Transverse colon (tissue), 4 donors: ENCODE results near the gene SLC39A11. TPM values are rescaled to one million over a fixed set of nuclear protein-coding genes. Genes with fewer than 3 reads are reported as not detected.

Experiments used
- DNase-seq: peaks from one replicate; pipeline ENCODE4 v3.0.0-alpha.2; 2019
- H3K27ac ChIP-seq, 4 donors: fragments of 200-600 bp; sonication (generic); 2 replicates each; pipeline ENCODE4 v1.5.1; 2016 to 2018; ENCODE audit warnings: inconsistent platforms in 4 of 4
- H3K27me3 ChIP-seq: fragments of 200-600 bp; sonication (generic); 2 replicates; pipeline ENCODE4 v1.5.1; 2017; ENCODE audit warnings: inconsistent platforms
- H3K36me3 ChIP-seq, 4 donors: fragments of 200-600 bp; sonication (generic); 2 replicates each; pipeline ENCODE4 v1.5.1; 2017 to 2019; ENCODE audit warnings: inconsistent platforms in 4 of 4
- H3K4me1 ChIP-seq, 4 donors: fragments of 200-600 bp; sonication (generic); 2 replicates each; pipeline ENCODE4 v1.5.1; 2017 to 2020; ENCODE audit warnings: inconsistent platforms in 4 of 4
- H3K4me3 ChIP-seq, 4 donors: fragments of 200-600 bp; sonication (generic); 1 replicate in 1 of 4; 2 replicates in 3 of 4; pipeline versions ENCODE4 v1.5.1 to v1.6.1; 2017 to 2019; ENCODE audit warnings: inconsistent platforms in 4 of 4
- H3K9me3 ChIP-seq, 2 donors: fragments of 200-600 bp; sonication (generic); 2 replicates each; pipeline ENCODE4 v1.5.1; 2017 to 2019; ENCODE audit warnings: inconsistent platforms in 2 of 2
- CTCF ChIP-seq, 5 experiments: fragments of 200-600 bp in 3 of 5; fragments of 450-650 bp in 2 of 5; sonication (generic) in 3 of 5; IDR thresholded peaks; 1 replicate in 2 of 5; 2 replicates in 3 of 5; pipeline ENCODE4 v1.5.1; 2016 to 2017; ENCODE audit warnings: antibody characterized with exemption in 5 of 5, inconsistent platforms in 3 of 5, mild to moderate bottlenecking in 2 of 5, moderate library complexity in 1 of 5
- EP300 ChIP-seq: sonication (generic); formaldehyde crosslinking; IDR thresholded peaks from one replicate; pipeline ENCODE4 v1.6.1; 2017; ENCODE audit warnings: antibody characterized with exemption, low read depth
- POLR2A ChIP-seq: fragments of 450-650 bp; IDR thresholded peaks from one replicate; pipeline ENCODE4 v1.6.1; 2016; ENCODE audit warnings: antibody characterized with exemption, mild to moderate bottlenecking, moderate library complexity
- POLR2AphosphoS5 ChIP-seq, 3 donors: sonication (generic); formaldehyde crosslinking; IDR thresholded peaks; one replicate each; pipeline ENCODE4 v1.6.1; 2016; ENCODE audit warnings: antibody characterized with exemption in 3 of 3
- WGBS, 2 donors: methylation state at CpG; one replicate each; pipeline ENCODE4 v1.1.5; 2018; ENCODE audit warnings: low coverage in 1 of 2; 5-methylcytosine and 5-hydroxymethylcytosine counted together
- in situ Hi-C, 4 donors: fragments of 200-750 bp; cut with MboI; loops; one replicate each; pipeline versions ENCODE4 v1.15.0 to v1.15.1; 2017; ENCODE audit warnings: low sequenced_read_pairs in 3 of 4, low pct_ligation_motif_present in 1 of 4, low pct_unique_long_range_greater_than_20kb in 1 of 4
- intact Hi-C: fragments of 100-400 bp; cut with DNase I; formaldehyde crosslinking; loops from one replicate; pipeline ENCODE4 v1.15.1; 2023; ENCODE audit warnings: low total_unique reads
- total RNA-seq, 4 donors: library from RNA; depleted of rRNA; stranded (reverse); fragments of >200 nt; gene quantifications; one replicate each; pipeline ENCODE4 v1.1.0, GENCODE V29; 2016

Gene SLC39A11
- total RNA-seq, 4 donors from 2014 or later: 20.7 to 49.7 (median 33.3) TPM

GRCh38 chr17:72970797-72971196 lies 121.7 kb downstream of the SLC39A11 start:
- in situ Hi-C loops: loop anchor here in 1 of 4 donors (25.0 kb wide), 1 partner anchor 408 kb away; no protein-coding TSS in a partner anchor

GRCh38 chr17:72970246-72970645 lies 122.2 kb downstream of the SLC39A11 start:
- no peaks in the 10 kb centered on the region for H3K36me3 ChIP-seq
- 77 to 83% methylated on average over 5 of the region's 5 CpGs for WGBS, 2 donors
- in situ Hi-C loops (loop anchor here in 1 of 4 donors (25.0 kb wide), 1 partner anchor 408 kb away; no protein-coding TSS in a partner anchor), intact Hi-C loops (no loop called here)
- no peak for DNase-seq
- peaks cover 6% of the 10 kb centered on the region for H3K27me3 ChIP-seq
- TF ChIP-seq CTCF (IDR thresholded peaks at IDR 0.05) (no peak), EP300 (no peak), POLR2A (no peak), POLR2AphosphoS5 (IDR thresholded peaks at IDR 0.05) (no peak)
- H3K27ac ChIP-seq: no peak overlapping the region
- peaks cover 0 to 5% (median 0%) of the 10 kb centered on the region in 4 donors for H3K4me1 ChIP-seq
- no peaks in the 10 kb centered on the region for H3K9me3 ChIP-seq
- no peak overlapping the region for H3K4me3 ChIP-seq

More at GRCh38 chr17:72970797-72971196, 121.7 kb downstream of the SLC39A11 start:
- peaks cover 0 to 4% of the 10 kb centered on the region in 2 donors for H3K9me3 ChIP-seq
- H3K27me3 ChIP-seq: peaks cover 6% of the 10 kb centered on the region
- intact Hi-C loops: no loop called here
- peaks cover 0 to 6% (median 0%) of the 10 kb centered on the region in 4 donors for H3K4me1 ChIP-seq
- no peak overlapping the region for H3K4me3 ChIP-seq
- 89 to 100% methylated on average over 3 to 10 of the region's 10 CpGs for WGBS, 2 donors
- TF ChIP-seq CTCF (IDR thresholded peaks at IDR 0.05) (no peak), POLR2AphosphoS5 (IDR thresholded peaks at IDR 0.05) (no peak), EP300 (no peak), POLR2A (no peak)
- no peak for DNase-seq
- no peaks in the 10 kb centered on the region for H3K36me3 ChIP-seq
- no peak overlapping the region for H3K27ac ChIP-seq

GRCh38 chr17:72969293-72969906 lies 123.1 kb downstream of the SLC39A11 start:
- Histone ChIP-seq H3K9me3 (no peaks in the 10 kb centered on the region), H3K27ac (no peak overlapping the region), H3K4me1 (no peaks in the 10 kb centered on the region), H3K27me3 (peaks cover 6% of the 10 kb centered on the region), H3K36me3 (no peaks in the 10 kb centered on the region), H3K4me3 (no peak overlapping the region)
- in situ Hi-C loops: loop anchor here in 1 of 4 donors (25.0 kb wide), 1 partner anchor 407 kb away; no protein-coding TSS in a partner anchor
- TF ChIP-seq POLR2A (no peak), CTCF (IDR thresholded peaks at IDR 0.05) (no peak), POLR2AphosphoS5 (IDR thresholded peaks at IDR 0.05) (no peak), EP300 (no peak)
- intact Hi-C loops: no loop called here
- WGBS, 2 donors: 84 to 90% methylated on average over 3 to 5 of the region's 5 CpGs
- DNase-seq: no peak

- TF ChIP-seq POLR2A: no peak
- TF ChIP-seq POLR2AphosphoS5 (IDR thresholded peaks at IDR 0.05): no peak
- TF ChIP-seq CTCF (IDR thresholded peaks at IDR 0.05): no peak
- no peak for TF ChIP-seq EP300
- no peak overlapping the region for H3K27ac ChIP-seq
- 86% methylated on average over 9 of the region's 9 CpGs; no CpG with 5 or more reads in 1 of the 2 donors for WGBS, 2 donors
- intact Hi-C loops: no loop called here
- no peak overlapping the region for H3K4me3 ChIP-seq
- H3K27me3 ChIP-seq: peaks cover 6% of the 10 kb centered on the region
- no peaks in the 10 kb centered on the region for H3K4me1 ChIP-seq
- no peaks in the 10 kb centered on the region for H3K36me3 ChIP-seq
- H3K9me3 ChIP-seq: no peaks in the 10 kb centered on the region
- in situ Hi-C loops: loop anchor here in 1 of 4 donors (25.0 kb wide), 1 partner anchor 406 kb away; no protein-coding TSS in a partner anchor
- DNase-seq: no peak
Observed at GRCh38 chr17:72968798-72969197, 123.7 kb downstream of the SLC39A11 start.
